Skeletal muscle satellite cell (primary cell): ENCODE data around the gene AFMID.

Experiments used
- H3K27me3 ChIP-seq: 2 replicates; pipeline ENCODE4 v1.7.0; 2013; ENCODE audit warnings: low read length; ENCODE audit not compliant: control insufficient read depth, insufficient read depth
- H3K36me3 ChIP-seq: 2 replicates; pipeline ENCODE4 v1.7.0; 2013; ENCODE audit warnings: mild to moderate bottlenecking, control low read depth, low read length; ENCODE audit not compliant: insufficient read depth
- H3K4me1 ChIP-seq: 2 replicates; pipeline ENCODE4 v1.7.0; 2013; ENCODE audit warnings: low read length; ENCODE audit not compliant: control insufficient read depth, insufficient read depth
- H3K4me2 ChIP-seq: 2 replicates; pipeline ENCODE4 v1.7.0; 2013; ENCODE audit warnings: mild to moderate bottlenecking, low read length
- H3K4me3 ChIP-seq: 2 replicates; pipeline ENCODE4 v1.7.0; 2013; ENCODE audit warnings: low read length
- H3K9ac ChIP-seq: 2 replicates; pipeline ENCODE4 v1.7.0; 2013; ENCODE audit warnings: mild to moderate bottlenecking, low read depth, low read length, moderate library complexity
- H3K9me3 ChIP-seq: replicated peaks from 2 replicates; pipeline ENCODE4 v1.7.0; 2013; ENCODE audit warnings: mild to moderate bottlenecking, control low read depth, low read length

The AFMID gene

GRCh38 chr17:78239489-78239931 is 52.3 kb downstream of the AFMID start:
- no peaks in the 10 kb centered on the region for H3K27me3 ChIP-seq
- H3K4me3 ChIP-seq: no peak overlapping the region
- no peak overlapping the region for H3K9ac ChIP-seq
- H3K4me2 ChIP-seq: no peak overlapping the region
- H3K9me3 ChIP-seq: no peaks in the 10 kb centered on the region
- H3K4me1 ChIP-seq: no peaks in the 10 kb centered on the region
- H3K36me3 ChIP-seq: no peaks in the 10 kb centered on the region

GRCh38 chr17:78240012-78240655 is 53.0 kb downstream of the AFMID start:
- no peaks in the 10 kb centered on the region for H3K27me3 ChIP-seq
- no peaks in the 10 kb centered on the region for H3K4me1 ChIP-seq
- H3K9me3 ChIP-seq: no peaks in the 10 kb centered on the region
- no peak overlapping the region for H3K9ac ChIP-seq
- H3K4me2 ChIP-seq: no peak overlapping the region
- no peak overlapping the region for H3K4me3 ChIP-seq
- H3K36me3 ChIP-seq: no peaks in the 10 kb centered on the region

- H3K4me3 ChIP-seq: no peak overlapping the region
- no peak overlapping the region for H3K4me2 ChIP-seq
- H3K36me3 ChIP-seq: no peaks in the 10 kb centered on the region
- H3K9me3 ChIP-seq: no peaks in the 10 kb centered on the region
- no peak overlapping the region for H3K9ac ChIP-seq
- no peaks in the 10 kb centered on the region for H3K4me1 ChIP-seq
- no peaks in the 10 kb centered on the region for H3K27me3 ChIP-seq
Measured at GRCh38 chr17:78240839-78241238, 53.7 kb downstream of the AFMID start.

- H3K9me3 ChIP-seq: no peaks in the 10 kb centered on the region
- no peaks in the 10 kb centered on the region for H3K4me1 ChIP-seq
- no peaks in the 10 kb centered on the region for H3K36me3 ChIP-seq
- H3K4me3 ChIP-seq: no peak overlapping the region
- H3K9ac ChIP-seq: no peak overlapping the region
- no peaks in the 10 kb centered on the region for H3K27me3 ChIP-seq
- H3K4me2 ChIP-seq: no peak overlapping the region
Measured at GRCh38 chr17:78241277-78242023, 54.3 kb downstream of the AFMID start.

DNA sequence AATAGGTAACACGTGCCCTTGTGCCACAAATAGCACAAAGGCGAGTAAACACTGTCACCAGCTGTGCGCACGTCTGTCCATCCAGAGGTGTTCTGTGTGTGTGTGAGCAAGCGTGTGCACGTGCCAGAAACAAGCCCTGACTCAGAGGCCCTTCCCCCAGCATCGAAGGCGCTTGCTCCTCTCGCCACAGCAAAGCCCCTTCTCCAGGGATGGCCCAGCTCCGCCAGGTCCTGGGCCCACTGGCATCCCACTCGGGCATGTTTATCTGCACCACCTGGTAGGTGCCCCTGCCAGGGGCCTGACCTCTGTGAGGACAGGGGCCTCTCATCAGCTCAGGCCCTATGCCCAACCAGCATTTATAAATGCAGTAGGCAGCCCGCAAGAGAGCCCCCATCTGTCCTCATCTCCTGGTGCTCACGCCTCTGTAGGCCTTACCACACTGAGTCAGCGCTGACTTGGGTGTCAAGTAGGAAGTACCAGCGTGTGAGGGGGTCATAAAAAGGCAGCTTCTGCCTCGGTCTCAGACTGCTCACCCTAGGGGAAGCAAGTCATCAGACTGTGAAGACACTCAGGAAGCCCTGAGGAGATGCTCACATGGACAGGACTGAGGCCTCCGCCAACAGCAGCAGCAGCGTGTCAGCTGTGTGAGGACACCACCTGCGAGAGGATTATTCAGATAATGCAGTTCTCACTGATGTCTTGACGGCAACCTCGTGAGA is 55.0 kb downstream of the AFMID start:
- Histone ChIP-seq H3K4me3 (no peak overlapping the region), H3K27me3 (no peaks in the 10 kb centered on the region), H3K4me1 (no peaks in the 10 kb centered on the region), H3K4me2 (no peak overlapping the region), H3K9me3 (no peaks in the 10 kb centered on the region), H3K9ac (no peak overlapping the region), H3K36me3 (no peaks in the 10 kb centered on the region)

GRCh38 chr17:78247304-78247703 is 60.1 kb downstream of the AFMID start:
- no peak overlapping the region for H3K4me2 ChIP-seq
- no peaks in the 10 kb centered on the region for H3K9me3 ChIP-seq
- no peak overlapping the region for H3K4me3 ChIP-seq
- H3K36me3 ChIP-seq: no peaks in the 10 kb centered on the region
- no peaks in the 10 kb centered on the region for H3K27me3 ChIP-seq
- H3K9ac ChIP-seq: no peak overlapping the region
- peaks cover 5% of the 10 kb centered on the region for H3K4me1 ChIP-seq

DNA sequence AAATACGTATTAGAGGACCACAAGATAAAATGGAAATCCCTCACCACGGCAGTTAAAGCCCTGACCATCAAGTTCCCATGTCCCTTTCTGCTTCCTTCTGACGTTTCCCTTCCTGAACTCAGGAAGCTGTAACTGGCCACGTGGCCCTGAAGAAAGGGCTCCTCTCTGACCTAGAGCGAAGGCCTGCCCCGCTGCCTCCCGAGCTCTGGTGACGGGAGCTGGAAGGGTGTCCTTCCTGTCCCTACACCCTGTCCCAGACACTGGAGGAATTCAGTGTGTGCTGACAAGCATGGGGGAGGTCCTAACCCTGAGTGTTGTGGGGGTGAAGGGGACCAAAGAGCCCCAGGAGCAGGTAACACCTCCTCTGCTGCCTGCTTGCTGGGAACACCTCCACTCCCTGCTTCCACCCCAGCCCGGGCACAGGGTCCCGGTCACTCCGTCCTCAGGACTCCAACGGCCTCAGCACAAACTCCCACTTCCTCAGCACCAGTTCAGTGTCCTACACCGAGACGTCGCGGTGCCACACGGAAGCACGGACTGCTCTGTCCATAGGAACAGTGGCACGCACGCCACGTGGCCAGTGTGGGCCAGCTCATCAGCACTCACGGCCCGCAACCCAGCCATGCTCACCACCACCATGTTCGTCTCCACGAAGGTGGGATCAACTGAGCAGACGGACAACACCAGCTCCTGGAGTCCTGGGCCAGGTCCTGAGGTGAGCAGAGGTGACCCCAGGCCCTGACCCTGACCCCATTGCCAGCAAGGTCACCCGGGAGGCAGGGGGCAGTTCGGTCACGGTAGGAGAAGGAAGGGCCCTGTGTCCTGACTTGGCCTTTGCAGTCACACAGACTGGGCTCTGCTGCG is 61.1 kb downstream of the AFMID start:
- Histone ChIP-seq H3K4me3 (no peak overlapping the region), H3K36me3 (no peaks in the 10 kb centered on the region), H3K4me2 (no peak overlapping the region), H3K4me1 (peaks cover 5% of the 10 kb centered on the region), H3K9ac (no peak overlapping the region), H3K9me3 (no peaks in the 10 kb centered on the region), H3K27me3 (no peaks in the 10 kb centered on the region)

GRCh38 chr17:78249074-78249817 is 62.1 kb downstream of the AFMID start:
- Histone ChIP-seq H3K27me3 (no peaks in the 10 kb centered on the region), H3K9ac (no peak overlapping the region), H3K4me2 (no peak overlapping the region), H3K4me3 (no peak overlapping the region), H3K36me3 (no peaks in the 10 kb centered on the region), H3K4me1 (peaks cover 10% of the 10 kb centered on the region), H3K9me3 (no peaks in the 10 kb centered on the region)

DNA sequence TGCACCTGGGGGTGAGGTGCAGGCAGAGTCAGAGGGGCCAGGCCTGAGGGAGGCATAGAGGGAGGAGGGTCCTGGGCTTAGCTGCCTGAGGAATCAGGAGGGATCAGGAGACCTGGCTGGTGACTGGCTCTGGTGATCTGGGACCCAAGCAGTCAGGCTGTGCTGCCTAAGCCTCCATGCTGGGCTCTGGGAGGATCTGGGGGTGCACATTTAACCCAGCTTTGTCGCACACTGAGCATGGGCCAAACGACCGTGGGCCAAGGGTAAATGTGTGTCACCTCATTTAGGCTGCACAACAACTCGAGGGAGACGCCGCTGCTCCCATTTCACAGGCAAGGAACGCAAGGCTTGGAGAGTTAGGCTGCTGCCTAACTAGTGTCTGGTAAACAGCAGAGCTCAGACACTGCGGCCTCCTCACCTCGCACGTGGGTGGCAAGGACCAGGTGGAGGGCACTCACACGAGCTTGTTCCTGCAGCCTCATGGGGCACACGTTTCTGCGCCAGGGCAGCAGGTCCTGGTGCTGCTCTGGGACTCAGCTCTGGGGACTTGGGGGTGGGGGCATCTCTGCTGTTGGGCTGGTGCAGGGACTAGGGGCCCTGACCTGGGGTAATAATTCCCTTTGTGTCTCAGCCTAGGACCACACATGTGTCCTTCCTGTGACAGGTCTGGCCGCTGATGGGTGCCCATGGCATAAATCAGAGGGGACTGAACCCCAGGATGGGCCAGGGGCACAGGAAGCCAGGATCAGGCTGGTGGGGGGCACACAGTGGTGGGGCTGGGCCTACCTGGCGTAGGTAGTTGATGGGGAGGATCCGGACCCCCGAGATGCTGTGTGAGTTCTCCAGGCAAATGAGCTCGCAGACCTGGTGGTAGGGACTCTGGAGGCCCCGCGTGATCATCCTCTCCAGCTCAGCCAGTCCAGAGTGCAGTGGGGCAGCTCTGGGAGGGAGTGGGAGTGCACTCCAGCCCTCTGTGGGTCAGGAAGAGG is 63.0 kb downstream of the AFMID start:
- peaks cover 10% of the 10 kb centered on the region for H3K4me1 ChIP-seq
- H3K9me3 ChIP-seq: no peaks in the 10 kb centered on the region
- H3K27me3 ChIP-seq: no peaks in the 10 kb centered on the region
- H3K36me3 ChIP-seq: no peaks in the 10 kb centered on the region
- no peak overlapping the region for H3K4me3 ChIP-seq
- no peak overlapping the region for H3K9ac ChIP-seq
- H3K4me2 ChIP-seq: no peak overlapping the region
